K562 (cell line): ENCODE measurements around the gene VPS13D. TPM values are rescaled to one million over a fixed set of nuclear protein-coding genes. Genes with fewer than 3 reads are reported as not detected.
A peak's percentile ranks its signal among the peaks of the same experiment; 100 is the strongest.

ENCODE experiments used
- ARNT ChIP-seq, 2 experiments: fragments of 450-650 bp; IDR thresholded peaks; 2 replicates each; pipeline ENCODE4 v1.6.1; 2016; ENCODE audit warnings: mild to moderate bottlenecking in 1 of 2
- CBFB ChIP-seq: sonication (generic); formaldehyde crosslinking; IDR thresholded peaks from 2 replicates; pipeline ENCODE4 v1.4.0; 2020; ENCODE audit warnings: mild to moderate bottlenecking, missing genetic modification reagents
- CGGBP1 ChIP-seq: fragments of 250-450 bp; sonication (Bioruptor Pico); IDR thresholded peaks from 2 replicates; pipeline ENCODE4 v1.9.0; 2021; ENCODE audit warnings: mild to moderate bottlenecking
- DPF2 ChIP-seq: fragments of 450-650 bp; IDR thresholded peaks from 2 replicates; pipeline ENCODE4 v1.6.1; 2016
- FOSL1 ChIP-seq: fragments of 200-800 bp; sonication (Bioruptor generic); conservative IDR thresholded peaks from 2 replicates; pipeline ENCODE4 v1.6.1; 2016; ENCODE audit warnings: missing genetic modification characterization, missing compliant biosample characterization
- HBP1 ChIP-seq: fragments of 450-650 bp; formaldehyde crosslinking; IDR thresholded peaks from 2 replicates; pipeline ENCODE4 v1.4.0; 2022; ENCODE audit warnings: missing genetic modification characterization
- JUND ChIP-seq, 2 experiments: IDR thresholded peaks; 2 replicates in 1 of 2; 3 replicates in 1 of 2; pipeline ENCODE4 v1.6.1; 2011; ENCODE audit warnings: borderline replicate concordance in 2 of 2, low read depth in 2 of 2, low read length in 2 of 2, improper control_type of control experiment in 1 of 2, missing biosample characterization in 1 of 2, missing genetic modification characterization in 1 of 2, missing genetic modification reagents in 1 of 2
- LCOR ChIP-seq: sonication (generic); formaldehyde crosslinking; IDR thresholded peaks from 2 replicates; pipeline ENCODE4 v1.8.0; 2022; ENCODE audit warnings: mild to moderate bottlenecking, missing genetic modification reagents
- NR2C2 ChIP-seq, 2 experiments: fragments of 200-800 bp in 1 of 2; sonication (Bioruptor generic) in 1 of 2; sonication (generic) in 1 of 2; formaldehyde crosslinking in 1 of 2; IDR thresholded peaks; 2 replicates each; pipeline versions ENCODE4 v1.6.1 to v1.8.0; 2016 to 2022; ENCODE audit warnings: mild to moderate bottlenecking in 1 of 2, missing compliant biosample characterization in 1 of 2, missing genetic modification characterization in 1 of 2, missing genetic modification reagents in 1 of 2
- RCOR1 ChIP-seq, 2 experiments: IDR thresholded peaks; 2 replicates each; pipeline ENCODE4 v1.6.1; 2012; ENCODE audit warnings: low read depth in 2 of 2, low read length in 2 of 2, borderline replicate concordance in 1 of 2, improper control_type of control experiment in 1 of 2
- SMARCA5 ChIP-seq: fragments of 450-650 bp; IDR thresholded peaks from 2 replicates; pipeline ENCODE4 v1.6.1; 2016
- ZNF121 ChIP-seq: sonication (generic); formaldehyde crosslinking; conservative IDR thresholded peaks from 2 replicates; pipeline ENCODE4 v1.8.0; 2022; ENCODE audit warnings: missing genetic modification reagents
- ZNF197 ChIP-seq: fragments of 200-800 bp; sonication (Bioruptor generic); IDR thresholded peaks from 2 replicates; pipeline ENCODE4 v1.6.1; 2016; ENCODE audit warnings: low read depth, missing genetic modification characterization, missing compliant biosample characterization
- ZNF318 ChIP-seq, 2 experiments: fragments of 450-650 bp; IDR thresholded peaks; 2 replicates each; pipeline ENCODE4 v1.6.1; 2016; ENCODE audit warnings: mild to moderate bottlenecking in 2 of 2, borderline replicate concordance in 1 of 2, low read depth in 1 of 2, moderate library complexity in 1 of 2
- polyA plus RNA-seq, 8 experiments: library from polyadenylated mRNA; depleted of rRNA in 4 of 8; stranded (reverse) in 5 of 8; unstranded in 3 of 8; fragments of >200 nt; fragmentation: Nextera tagmentation in 2 of 8; fragmentation: Illumina TruSeq in 1 of 8; extraction: Ambion mirVana in 2 of 8; extraction: Trizol in 1 of 8; gene quantifications; 2 replicates each; pipeline versions ENCODE4 v1.2.1 to v1.2.3, GENCODE V29; 2011 to 2014; ENCODE audit warnings: inconsistent platforms in 1 of 8, missing spikeins in 1 of 8
- total RNA-seq, 7 experiments: library from RNA; depleted of rRNA in 6 of 7; stranded (reverse); fragments of >200 nt in 6 of 7; fragmentation: Illumina TruSeq in 2 of 7; extraction: Trizol in 2 of 7; gene quantifications; 2 replicates each; pipeline versions ENCODE4 v1.2.1 to v1.2.3, GENCODE V29; 2011 to 2021; ENCODE audit warnings: low replicate concordance in 1 of 7

VPS13D gene
- total and polyA plus RNA-seq, 9 of the 15 experiments (the other 6 are each of a cell fraction or from before 2014, with no cell fraction given) = 6.1 to 51.5 (median 38.5) TPM

GRCh38 chr1:12539705-12540579 lies 310.1 kb downstream of the VPS13D start (continued):
- TF ChIP-seq LCOR (CRISPR knock-in tag) = no peak
- TF ChIP-seq CGGBP1 = no peak
- TF ChIP-seq CBFB = no peak
- peak; percentile 23; the same call in 1 of the 2 replicates for TF ChIP-seq DPF2
- TF ChIP-seq ZNF318 (IDR thresholded peaks at IDR 0.05; ENCODE audit: borderline replicate concordance in 1 of 2, low read depth in 1 of 2) = no peak
- no peak for TF ChIP-seq NR2C2 (CRISPR knock-in tag; IDR thresholded peaks at IDR 0.05)
- no peak for TF ChIP-seq NR2C2 (tag; IDR thresholded peaks at IDR 0.05)
- peak; percentile 100 for TF ChIP-seq ZNF121 (CRISPR knock-in tag)
- peak; percentile 54; the same call in 1 of the 2 replicates for TF ChIP-seq FOSL1 (tag)
- peak in 1 of 2 experiments; percentile 43; a peak in 1 of 4 replicates for TF ChIP-seq ARNT (IDR thresholded peaks at IDR 0.05)
- peak; percentile 88; the same call in 1 of the 2 replicates for TF ChIP-seq SMARCA5
- TF ChIP-seq JUND (IDR thresholded peaks at IDR 0.05; ENCODE audit: borderline replicate concordance, low read depth, low read length) = peak; percentile 29; the same call in 1 of the 2 replicates
- no peak for TF ChIP-seq JUND (tag; IDR thresholded peaks at IDR 0.05; ENCODE audit: borderline replicate concordance, low read depth, low read length)
- no peak for TF ChIP-seq HBP1 (CRISPR knock-in tag)
- TF ChIP-seq ZNF197 (CRISPR knock-in tag) = no peak
- peak in 1 of 2 experiments; percentile 6; a peak in 1 of 4 replicates for TF ChIP-seq RCOR1 (IDR thresholded peaks at IDR 0.05; ENCODE audit: borderline replicate concordance in 1 of 2, low read depth in 2 of 2, low read length in 2 of 2)
